ENCODE results near the gene ABHD17C.
"Not testable (repeated sequence)": the region's sequence is repeated elsewhere in the genome, so short reads cannot be mapped to it uniquely, and the experiment has no call there.

The ABHD17C gene

GRCh38 chr15:80732818-80733217 is 37.7 kb downstream of the ABHD17C start:
- no peak for DNase-seq

DNA sequence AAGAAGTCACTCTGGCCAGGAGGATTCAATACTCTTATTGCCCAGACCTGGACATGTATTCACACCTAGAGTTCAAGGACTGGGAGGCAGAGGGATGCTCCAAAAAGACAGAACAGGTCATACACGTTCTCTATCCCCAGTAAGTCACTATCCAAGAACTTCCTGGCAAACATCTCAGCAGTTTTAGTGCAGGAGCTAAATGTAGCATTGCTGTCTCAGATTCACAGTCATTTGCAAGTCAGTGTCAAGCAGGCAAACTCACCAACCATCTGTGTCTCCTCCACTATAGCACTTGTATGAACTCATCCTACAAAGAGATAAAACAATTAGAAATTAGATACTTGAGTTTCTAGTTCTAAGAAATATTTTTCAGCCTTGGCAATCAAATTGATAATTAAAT is 38.4 kb downstream of the ABHD17C start:
- no peak for DNase-seq

DNA sequence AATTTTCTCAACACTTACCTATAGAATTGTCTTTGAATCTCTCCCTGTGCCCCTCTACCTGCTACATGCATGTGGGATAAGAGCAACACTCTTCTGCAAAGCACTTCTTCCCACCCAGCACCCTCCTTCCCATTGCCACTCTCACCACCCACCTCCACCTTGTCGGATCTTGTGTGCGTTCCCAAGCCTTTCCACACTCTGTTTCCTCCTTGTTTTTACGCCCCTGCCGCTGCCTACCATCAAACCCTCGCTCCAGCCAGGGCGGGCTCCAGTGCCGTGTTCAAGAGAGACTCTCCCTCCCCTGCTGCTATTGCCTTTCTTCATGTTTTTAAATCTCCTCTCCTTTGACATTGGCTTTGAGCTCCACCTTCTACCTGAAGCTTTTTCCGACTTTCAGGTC is 40.2 kb downstream of the ABHD17C start:
- no peak for DNase-seq

GRCh38 chr15:80736560-80736959 is 41.5 kb downstream of the ABHD17C start:
- DNase-seq = no peak

DNA sequence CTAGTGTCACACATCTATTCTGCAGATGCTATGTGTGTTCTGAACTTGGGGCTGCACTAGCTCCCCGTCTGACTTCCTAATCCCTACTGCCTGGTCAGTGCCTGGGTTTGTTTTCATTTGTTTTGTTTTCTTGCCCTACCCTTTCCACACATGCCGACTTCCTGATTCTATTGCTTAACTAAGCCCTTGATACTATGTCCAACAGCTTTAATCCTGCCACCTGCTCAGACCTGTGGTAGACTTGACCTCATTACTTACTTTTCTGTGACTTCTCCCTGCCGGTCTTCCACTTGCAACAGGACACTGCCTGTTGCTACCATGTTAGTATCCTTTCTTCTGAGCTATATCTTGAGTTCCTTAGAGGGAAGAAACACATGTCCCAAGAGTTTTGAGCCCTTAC is 44.8 kb downstream of the ABHD17C start:
- DNase-seq = no peak

DNA sequence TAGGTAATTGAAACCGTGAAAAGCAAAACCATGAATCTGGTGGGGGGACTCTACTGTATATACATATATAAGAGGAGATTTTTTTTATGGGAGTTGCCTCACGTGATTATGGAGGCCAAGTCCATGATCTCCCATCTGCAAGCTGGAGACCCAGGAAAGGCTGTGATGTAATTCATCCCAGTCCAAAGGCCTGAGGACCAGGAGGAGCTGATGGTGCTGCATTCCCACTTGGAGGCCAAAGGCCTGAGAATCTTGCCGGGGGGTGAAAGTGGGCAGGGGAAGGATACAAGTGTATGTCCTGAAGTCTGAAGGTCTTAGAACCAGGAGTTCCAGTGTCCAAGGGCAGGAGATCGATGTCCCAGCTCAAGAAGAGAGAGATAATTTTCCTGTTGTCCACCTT is 47.0 kb downstream of the ABHD17C start:
- no peak for DNase-seq

DNA sequence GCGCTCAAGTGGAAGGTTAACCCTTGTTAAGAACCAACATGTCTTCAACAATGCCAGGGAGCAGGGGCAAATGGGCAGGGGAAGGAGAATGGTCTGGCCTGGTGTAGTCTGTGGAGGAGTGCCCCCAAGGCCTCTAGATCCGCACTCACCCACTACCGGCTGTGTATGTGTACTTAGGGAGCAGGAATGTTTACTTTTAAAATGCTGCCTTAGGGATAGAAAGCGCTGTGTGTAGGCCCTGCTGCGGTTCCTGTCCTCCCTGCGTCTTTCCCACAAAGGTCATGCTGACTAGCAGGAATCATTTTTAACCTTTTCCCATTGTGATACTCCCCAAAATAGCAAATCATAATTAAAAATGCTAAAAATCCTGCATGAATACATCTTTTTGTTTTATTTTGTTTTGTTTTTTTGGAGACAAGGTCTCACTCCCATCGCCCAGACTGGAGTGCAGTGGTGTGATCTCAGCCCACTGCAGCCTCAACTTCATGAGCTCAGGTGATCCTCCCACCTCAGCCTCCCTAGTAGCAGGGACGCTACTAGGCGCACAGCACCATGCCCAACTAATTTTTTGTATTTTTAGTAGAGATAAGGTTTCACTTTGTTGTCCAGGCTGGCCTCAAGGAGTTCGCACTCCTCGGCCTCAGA is 48.2 kb downstream of the ABHD17C start:
- DNase-seq = no peak

DNA sequence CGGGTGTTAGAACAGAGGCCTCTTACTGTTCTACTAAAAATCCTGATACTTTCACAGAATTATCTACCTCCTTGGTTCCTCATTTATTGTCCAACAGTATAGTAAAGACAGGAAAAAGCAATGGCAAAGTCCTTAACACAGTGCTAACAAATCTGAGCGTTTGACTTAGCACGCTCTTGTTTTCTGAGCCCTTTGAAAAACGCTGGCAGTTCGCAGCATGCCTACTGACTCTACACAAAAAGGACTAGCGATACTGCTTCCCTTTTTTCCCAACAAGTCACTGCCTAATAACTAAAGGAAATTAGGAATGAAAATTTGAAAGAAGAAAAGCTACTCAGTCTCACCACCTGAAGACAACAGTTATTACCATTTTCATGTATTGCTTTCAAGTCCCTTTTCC is 49.3 kb downstream of the ABHD17C start:
- DNase-seq = no peak

DNA sequence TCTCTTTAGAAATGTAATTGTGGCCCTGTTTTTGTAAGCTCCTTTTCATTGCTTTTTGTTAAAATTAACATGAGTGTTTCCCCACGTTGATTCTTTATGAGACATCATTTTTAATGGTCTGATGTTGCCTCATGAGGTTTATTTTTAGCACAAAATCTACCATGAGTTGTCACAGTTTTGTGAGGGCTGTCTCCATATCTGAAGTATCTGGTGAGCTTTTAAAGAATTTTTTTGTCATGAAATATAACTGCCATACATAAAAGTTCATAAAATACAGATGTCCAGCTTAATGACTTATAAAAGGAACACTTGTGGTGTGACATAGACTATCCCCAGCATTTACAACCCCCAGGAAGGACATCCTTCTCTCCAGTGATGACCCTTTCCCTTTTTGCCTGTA is 49.7 kb downstream of the ABHD17C start:
- DNase-seq = no peak

DNA sequence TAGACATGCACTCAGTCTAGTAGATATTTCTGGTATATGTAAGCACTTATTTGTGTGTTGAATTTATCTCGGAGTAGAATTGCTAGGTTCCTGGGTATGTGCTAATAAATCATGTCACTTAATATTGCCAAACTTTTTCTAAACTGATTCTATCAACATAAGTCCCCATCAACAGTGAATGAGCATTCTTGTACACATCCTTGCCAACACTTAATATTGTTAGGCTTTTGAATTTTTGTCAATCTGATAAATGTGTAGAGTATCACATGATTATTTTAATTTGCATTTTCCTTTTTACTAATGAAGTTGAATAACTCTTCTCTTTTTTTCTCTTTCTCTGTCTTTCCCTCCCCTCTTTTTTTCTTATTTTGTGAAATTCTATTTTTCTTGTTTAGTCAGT is 50.8 kb downstream of the ABHD17C start:
- no peak for DNase-seq

- no peak for DNase-seq
These were observed 52.4 kb downstream of the ABHD17C start for GRCh38 chr15:80747317-80748053.

DNA sequence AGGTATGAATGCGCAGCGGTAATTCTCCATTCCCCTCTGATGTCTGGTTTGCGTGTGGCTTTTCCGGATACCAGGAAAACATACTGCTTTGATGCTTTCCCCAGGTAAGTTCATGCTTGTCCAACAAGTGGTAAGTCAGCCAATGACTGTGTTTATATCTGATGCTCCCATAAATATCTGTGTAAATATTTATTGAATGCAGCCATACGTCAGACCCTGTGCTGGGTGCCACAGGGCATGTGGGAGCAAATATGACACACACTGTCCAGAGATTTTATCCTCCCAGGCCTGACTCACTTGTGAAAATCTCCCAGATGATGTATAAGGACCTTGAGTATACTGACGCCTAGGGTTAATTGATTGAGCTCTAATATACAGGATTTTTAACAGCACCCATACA is 54.5 kb downstream of the ABHD17C start:
- no peak for DNase-seq

DNA sequence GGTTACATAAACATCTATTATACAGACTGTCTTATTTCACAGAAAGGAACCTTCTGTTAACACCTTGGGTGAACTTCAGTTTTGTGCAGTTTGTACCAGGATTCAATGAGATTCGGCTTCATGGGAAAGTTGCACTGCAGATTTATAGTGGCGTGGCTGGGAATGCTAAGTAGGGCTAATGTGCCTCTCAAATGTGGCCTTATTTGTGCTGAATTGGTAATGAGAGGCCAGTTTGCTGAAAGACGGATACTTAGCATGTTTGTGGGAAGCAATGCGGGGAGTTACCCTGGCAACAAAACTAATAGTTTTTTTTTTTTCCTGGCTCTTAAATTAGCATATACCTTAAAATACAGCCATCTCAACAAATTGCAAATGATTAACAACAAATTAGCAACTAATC is 55.5 kb downstream of the ABHD17C start:
- no peak for DNase-seq

GRCh38 chr15:80752204-80752603 is 57.1 kb downstream of the ABHD17C start:
- DNase-seq = no peak

- no peak for DNase-seq
These were observed 58.1 kb downstream of the ABHD17C start for GRCh38 chr15:80753161-80753560.

DNA sequence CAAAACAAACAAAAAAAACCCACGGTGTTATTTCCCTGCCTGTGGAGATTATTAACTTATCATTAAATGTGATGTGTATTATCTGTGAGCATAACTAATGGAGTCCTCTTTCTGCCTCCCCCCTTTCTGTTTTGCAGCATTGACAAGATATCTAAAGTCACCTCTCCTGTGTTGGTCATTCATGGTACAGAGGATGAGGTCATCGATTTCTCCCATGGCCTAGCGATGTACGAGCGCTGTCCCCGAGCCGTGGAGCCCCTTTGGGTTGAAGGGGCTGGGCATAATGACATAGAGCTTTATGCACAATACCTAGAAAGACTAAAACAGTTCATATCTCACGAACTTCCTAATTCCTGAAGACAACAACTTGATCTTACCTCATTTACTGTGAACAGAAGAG is 58.9 kb downstream of the ABHD17C start:
- no peak for DNase-seq

DNA sequence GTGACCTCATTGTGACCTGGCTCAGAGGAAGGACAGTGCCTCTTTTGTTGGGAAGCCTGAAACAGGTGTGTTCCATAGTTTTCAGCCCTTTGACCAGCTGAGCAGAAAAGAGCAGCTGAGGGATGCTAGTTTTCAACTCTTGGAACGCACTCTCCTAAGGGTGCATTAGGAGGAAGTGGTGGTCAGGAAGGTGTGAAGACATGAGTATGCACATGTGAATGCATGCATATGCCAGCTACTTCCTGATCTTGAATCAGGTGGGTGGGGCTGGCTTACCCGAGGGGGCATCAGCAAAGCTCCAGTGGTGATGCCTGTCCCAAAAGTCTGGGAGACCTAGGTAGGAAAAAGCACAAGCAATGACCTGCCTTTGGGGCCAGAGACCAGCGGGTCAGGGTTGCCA is 60.8 kb downstream of the ABHD17C start:
- DNase-seq = no peak

DNA sequence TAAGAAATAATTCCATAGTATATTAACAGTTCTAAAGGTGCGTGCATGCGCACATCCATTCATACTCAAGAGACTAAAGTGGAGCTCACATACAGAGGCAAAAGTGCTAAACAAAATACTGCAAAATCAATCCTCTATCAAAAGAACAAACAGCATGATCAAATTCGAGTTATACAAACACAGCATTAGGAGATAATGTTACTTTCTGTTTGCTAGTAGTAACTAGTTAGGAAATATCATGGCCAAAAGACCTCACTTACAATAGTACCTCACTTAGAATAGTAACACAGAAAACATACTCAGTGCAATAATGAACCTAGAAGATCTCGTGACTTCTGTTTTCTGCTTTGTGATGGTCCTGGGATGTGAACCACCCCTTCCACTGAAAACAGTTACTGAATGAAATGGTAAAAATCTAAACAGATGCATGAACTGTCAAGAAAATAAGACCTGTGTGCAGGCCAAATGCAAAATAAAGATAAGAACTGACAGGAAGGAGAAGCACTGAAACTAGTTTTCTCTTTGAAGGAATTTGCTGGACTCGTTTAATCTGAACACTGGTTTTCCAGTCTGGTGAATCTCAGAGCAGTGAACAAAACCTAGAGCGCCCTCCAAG is 63.1 kb downstream of the ABHD17C start:
- no peak for DNase-seq

GRCh38 chr15:80760960-80761359 is 65.8 kb downstream of the ABHD17C start:
- no peak for DNase-seq

DNA sequence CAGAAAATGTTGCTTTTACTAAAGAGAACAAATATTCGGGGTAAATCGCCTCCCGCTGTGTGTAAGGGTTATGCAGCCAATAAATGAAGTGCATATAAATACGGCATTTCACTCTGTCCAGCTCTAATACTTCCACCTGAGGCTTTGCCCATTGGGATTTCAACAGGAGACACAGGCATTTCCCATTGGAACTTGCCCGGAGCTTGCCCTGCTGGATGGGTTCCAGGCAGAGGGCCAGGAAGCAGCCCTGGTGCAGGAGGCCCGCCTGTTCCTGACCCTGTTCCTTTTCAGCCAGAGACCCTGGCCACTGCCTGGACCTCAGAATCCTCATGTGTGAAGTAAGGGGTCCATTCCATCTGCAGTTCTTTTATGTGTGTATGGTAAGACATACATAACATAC is 66.6 kb downstream of the ABHD17C start:
- DNase-seq = no peak

- DNase-seq = not testable (repeated sequence)
These were observed 68.1 kb downstream of the ABHD17C start for GRCh38 chr15:80763235-80763634.

GRCh38 chr15:80764535-80764934 is 69.4 kb downstream of the ABHD17C start:
- DNase-seq = no peak

DNA sequence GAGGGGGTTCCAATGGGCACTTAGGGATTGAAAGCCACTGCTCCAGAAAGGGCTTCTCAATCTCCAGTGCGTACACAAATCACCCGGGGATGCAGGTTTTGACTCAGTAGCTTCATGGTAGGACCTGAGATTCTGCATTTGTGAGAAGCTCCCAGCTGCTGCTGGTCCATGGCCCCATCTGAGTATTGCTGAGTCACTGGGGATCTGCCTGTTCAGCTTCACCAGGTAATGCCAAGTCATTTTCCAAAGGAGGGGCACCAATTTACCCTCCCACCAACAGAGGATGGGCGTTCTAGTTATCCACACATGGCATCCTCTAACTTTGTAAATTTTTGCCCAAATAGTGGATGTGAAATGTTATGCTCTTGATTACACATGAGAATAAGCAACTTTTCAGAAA is 71.2 kb downstream of the ABHD17C start:
- no peak for DNase-seq

GRCh38 chr15:80768158-80768557 is 73.0 kb downstream of the ABHD17C start:
- no peak for DNase-seq
